ENCODE data around the gene SUN1. TPM values are rescaled to one million over a fixed set of nuclear protein-coding genes. Genes with fewer than 3 reads are reported as not detected.

SUN1 gene
- total and polyA plus RNA-seq, 7 donors = 52.5 to 159 (median 132) TPM

DNA sequence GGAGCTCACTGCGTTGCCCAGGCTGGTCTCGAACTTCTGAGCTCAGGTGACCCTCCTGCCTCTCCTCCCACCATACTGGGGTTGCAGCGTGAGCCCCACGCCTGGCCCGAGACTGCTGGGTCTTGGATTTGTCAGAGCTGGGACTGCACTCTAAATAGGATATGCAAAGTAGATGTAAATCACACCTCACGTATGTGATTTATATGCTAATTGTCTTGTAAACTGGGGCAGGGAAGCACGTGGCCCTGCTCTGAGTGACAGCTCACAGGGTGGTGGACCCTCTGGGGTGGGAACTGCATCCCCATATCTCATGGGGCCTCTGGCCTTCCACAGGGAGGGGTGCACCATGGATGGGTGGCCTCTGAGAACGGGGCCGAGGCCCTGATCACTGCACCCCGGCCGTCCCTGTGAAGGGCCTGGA is 78.2 kb downstream of the SUN1 start:
- DNase-seq (no peak), ATAC-seq (no peak)
- WGBS, 3 donors = 79 to 83% (median 82%) methylated on average over 11 of the region's 11 CpGs
- Histone ChIP-seq H3K4me1 (no peaks in the 10 kb centered on the region), H3K36me3 (ENCODE audit: insufficient read depth in 1 of 2, low read depth in 1 of 2) (no peaks in the 10 kb centered on the region), H3K27me3 (ENCODE audit: insufficient read depth in 3 of 3, low read length in 2 of 3) (peaks cover 0 to 30% (median 2%) of the 10 kb centered on the region in 3 donors), H3K9me3 (no peaks in the 10 kb centered on the region), H3K27ac (no peak overlapping the region), H3K4me3 (no peak overlapping the region)
- TF ChIP-seq, protein P1, sequence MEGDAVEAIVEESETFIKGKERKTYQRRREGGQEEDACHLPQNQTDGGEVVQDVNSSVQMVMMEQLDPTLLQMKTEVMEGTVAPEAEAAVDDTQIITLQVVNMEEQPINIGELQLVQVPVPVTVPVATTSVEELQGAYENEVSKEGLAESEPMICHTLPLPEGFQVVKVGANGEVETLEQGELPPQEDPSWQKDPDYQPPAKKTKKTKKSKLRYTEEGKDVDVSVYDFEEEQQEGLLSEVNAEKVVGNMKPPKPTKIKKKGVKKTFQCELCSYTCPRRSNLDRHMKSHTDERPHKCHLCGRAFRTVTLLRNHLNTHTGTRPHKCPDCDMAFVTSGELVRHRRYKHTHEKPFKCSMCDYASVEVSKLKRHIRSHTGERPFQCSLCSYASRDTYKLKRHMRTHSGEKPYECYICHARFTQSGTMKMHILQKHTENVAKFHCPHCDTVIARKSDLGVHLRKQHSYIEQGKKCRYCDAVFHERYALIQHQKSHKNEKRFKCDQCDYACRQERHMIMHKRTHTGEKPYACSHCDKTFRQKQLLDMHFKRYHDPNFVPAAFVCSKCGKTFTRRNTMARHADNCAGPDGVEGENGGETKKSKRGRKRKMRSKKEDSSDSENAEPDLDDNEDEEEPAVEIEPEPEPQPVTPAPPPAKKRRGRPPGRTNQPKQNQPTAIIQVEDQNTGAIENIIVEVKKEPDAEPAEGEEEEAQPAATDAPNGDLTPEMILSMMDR (IDR thresholded peaks at IDR 0.05) = no peak
- intact Hi-C loops (cut with DNase I) = no loop called here

DNA sequence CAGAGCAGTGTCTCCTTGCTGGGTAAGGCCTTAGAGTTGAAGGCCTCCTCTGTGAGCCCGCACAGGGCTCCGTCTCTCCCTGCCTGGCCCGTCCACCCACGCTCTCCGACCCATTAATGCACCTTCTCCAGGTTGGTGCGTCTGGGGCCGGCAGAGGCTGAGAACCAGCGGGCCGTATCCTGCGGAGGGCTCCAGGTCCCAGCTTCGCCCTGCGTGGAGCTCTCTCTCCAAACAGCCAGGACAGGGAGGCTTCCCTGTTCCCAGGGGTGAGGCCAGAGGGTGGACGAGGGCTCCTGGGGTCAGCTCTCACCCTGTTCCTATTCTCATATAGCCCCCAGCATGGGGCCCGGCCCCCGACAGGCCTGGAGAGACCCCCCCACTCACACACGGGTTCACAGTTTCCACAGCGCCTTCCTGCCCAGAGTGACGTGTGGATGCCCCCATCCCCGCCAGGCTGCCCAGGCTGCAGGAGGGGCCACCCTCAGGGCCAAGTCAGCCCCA is 78.7 kb downstream of the SUN1 start:
- DNase-seq (no peak), ATAC-seq (no peak)
- no peaks in the 10 kb centered on the region for H3K4me1 ChIP-seq
- TF ChIP-seq, protein P1 (IDR thresholded peaks at IDR 0.05) = no peak
- H3K9me3 ChIP-seq = no peaks in the 10 kb centered on the region
- H3K27me3 ChIP-seq (ENCODE audit: insufficient read depth in 3 of 3, low read length in 2 of 3) = peaks cover 0 to 30% (median 2%) of the 10 kb centered on the region in 3 donors
- intact Hi-C loops (cut with DNase I) = no loop called here
- no peak overlapping the region for H3K27ac ChIP-seq
- no peak overlapping the region for H3K4me3 ChIP-seq
- H3K36me3 ChIP-seq (ENCODE audit: insufficient read depth in 1 of 2, low read depth in 1 of 2) = no peaks in the 10 kb centered on the region
- WGBS, 3 donors = 79 to 82% (median 80%) methylated on average over 19 of the region's 19 CpGs

- TF ChIP-seq, protein P1 (IDR thresholded peaks at IDR 0.05) = no peak
- intact Hi-C loops (cut with DNase I) = no loop called here
- no peaks in the 10 kb centered on the region for H3K36me3 ChIP-seq (ENCODE audit: insufficient read depth in 1 of 2, low read depth in 1 of 2)
- H3K27me3 ChIP-seq (ENCODE audit: insufficient read depth in 3 of 3, low read length in 2 of 3) = peaks cover 0 to 30% (median 2%) of the 10 kb centered on the region in 3 donors
- WGBS, 3 donors = 84 to 87% (median 86%) methylated on average over 33 to 41 of the region's 41 CpGs
- ATAC-seq (no peak), DNase-seq (no peak)
- H3K4me3 ChIP-seq = no peak overlapping the region
- H3K27ac ChIP-seq = no peak overlapping the region
- no peaks in the 10 kb centered on the region for H3K9me3 ChIP-seq
- no peaks in the 10 kb centered on the region for H3K4me1 ChIP-seq
Measured at GRCh38 chr7:911791-912480, 79.7 kb downstream of the SUN1 start.

DNA sequence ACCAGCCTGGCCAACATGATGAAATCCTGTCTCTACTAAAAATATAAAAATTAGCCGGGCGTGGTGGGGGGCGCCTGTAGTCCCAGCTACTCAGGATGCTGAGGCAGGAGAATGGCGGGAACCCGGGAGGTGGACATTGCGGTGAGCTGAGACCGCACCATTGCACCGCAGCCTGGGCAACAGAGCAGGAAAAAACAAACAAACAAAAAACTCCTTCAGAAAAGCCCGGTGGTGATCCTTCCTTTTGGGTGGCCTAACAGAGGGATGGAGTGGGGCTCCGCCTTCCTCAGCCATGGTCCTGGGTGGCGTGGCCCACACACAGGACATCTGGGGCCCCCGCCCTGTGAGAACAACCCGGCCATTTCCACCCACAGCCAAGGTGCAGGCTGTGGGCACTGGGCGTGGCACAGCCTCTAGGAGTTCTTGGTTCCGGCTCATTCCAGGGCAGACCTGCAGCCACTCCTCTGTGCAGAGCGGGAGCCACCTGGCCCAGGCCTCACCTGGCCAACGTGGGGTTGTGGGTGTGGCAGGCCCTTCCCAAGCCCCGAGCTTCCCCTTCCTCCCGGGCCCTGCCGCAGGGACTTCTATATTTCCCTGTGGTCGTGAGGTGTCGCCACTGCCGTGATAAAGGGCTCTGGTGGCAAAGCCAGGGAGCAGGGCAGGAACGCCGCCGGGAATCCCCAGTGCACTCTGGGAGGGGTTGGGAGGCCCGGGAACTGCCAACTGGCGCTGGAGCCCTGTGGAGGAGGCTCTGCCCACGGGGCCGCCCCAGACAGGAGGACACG is 81.7 kb downstream of the SUN1 start:
- ATAC-seq (no peak), DNase-seq (no peak)
- intact Hi-C loops (cut with DNase I) = no loop called here

More for the DNA sequence above, 81.7 kb downstream of the SUN1 start:
- H3K9me3 ChIP-seq = no peaks in the 10 kb centered on the region
- H3K4me3 ChIP-seq = no peak overlapping the region
- H3K27me3 ChIP-seq (ENCODE audit: insufficient read depth in 3 of 3, low read length in 2 of 3) = peaks cover 0 to 16% (median 2%) of the 10 kb centered on the region in 3 donors
- no peak overlapping the region for H3K27ac ChIP-seq
- TF ChIP-seq, protein P1 (IDR thresholded peaks at IDR 0.05) = no peak
- no peaks in the 10 kb centered on the region for H3K4me1 ChIP-seq
- no peaks in the 10 kb centered on the region for H3K36me3 ChIP-seq (ENCODE audit: insufficient read depth in 1 of 2, low read depth in 1 of 2)
- WGBS, 3 donors = 60 to 67% (median 66%) methylated on average over 31 of the region's 31 CpGs

All from psoas muscle (tissue), 8 donors.